Trophoblast cell (in vitro differentiated cells and primary cell): ENCODE results near the gene CEBPG.

ENCODE experiments used
- DNase-seq, 2 donors: peaks; one replicate each; pipeline ENCODE4 v3.0.0-alpha.2; 2016
- H2AFZ ChIP-seq: 2 replicates; pipeline ENCODE4 v1.6.1; 2013; ENCODE audit warnings: low read length, moderate library complexity, mild to moderate bottlenecking; ENCODE audit not compliant: insufficient read depth, poor library complexity
- H2AK5ac ChIP-seq: 2 replicates; pipeline ENCODE4 v1.6.1; 2013; ENCODE audit warnings: mild to moderate bottlenecking, low read length
- H2BK120ac ChIP-seq: 2 replicates; pipeline ENCODE4 v1.6.1; 2013; ENCODE audit warnings: low read length, mild to moderate bottlenecking, moderate library complexity; ENCODE audit not compliant: insufficient read depth, poor library complexity
- H2BK12ac ChIP-seq: 2 replicates; pipeline ENCODE4 v1.6.1; 2013; ENCODE audit warnings: mild to moderate bottlenecking, low read length, moderate library complexity
- H2BK5ac ChIP-seq: 2 replicates; pipeline ENCODE4 v1.6.1; 2013; ENCODE audit warnings: low read length, low read depth, moderate library complexity, mild to moderate bottlenecking; ENCODE audit not compliant: poor library complexity
- H3K14ac ChIP-seq: 2 replicates; pipeline ENCODE4 v1.6.1; 2013; ENCODE audit warnings: mild to moderate bottlenecking, low read length
- H3K18ac ChIP-seq: 2 replicates; pipeline ENCODE4 v1.6.1; 2013; ENCODE audit warnings: mild to moderate bottlenecking, low read length
- H3K23ac ChIP-seq: 2 replicates; pipeline ENCODE4 v1.6.1; 2013; ENCODE audit warnings: low read length
- H3K27ac ChIP-seq: 2 replicates; pipeline ENCODE4 v1.5.1; 2013; ENCODE audit warnings: low read depth, mild to moderate bottlenecking, inconsistent platforms, low read length, moderate library complexity
- H3K27me3 ChIP-seq: 2 replicates; pipeline ENCODE4 v1.6.1; 2013; ENCODE audit warnings: inconsistent platforms, mild to moderate bottlenecking, low read length, moderate library complexity; ENCODE audit not compliant: insufficient read depth
- H3K36me3 ChIP-seq, 2 experiments: 1 replicate in 1 of 2; 2 replicates in 1 of 2; pipeline ENCODE4 v1.6.1; 2013; ENCODE audit warnings: low read length in 2 of 2, mild to moderate bottlenecking in 2 of 2, moderate library complexity in 1 of 2; ENCODE audit not compliant: insufficient read depth in 2 of 2, control insufficient read depth in 1 of 2
- H3K4ac ChIP-seq: 2 replicates; pipeline ENCODE4 v1.6.1; 2013; ENCODE audit warnings: low read depth, mild to moderate bottlenecking, low read length, moderate library complexity
- H3K4me1 ChIP-seq, 2 experiments: 1 replicate in 1 of 2; 2 replicates in 1 of 2; pipeline ENCODE4 v1.6.1; 2013; ENCODE audit warnings: low read length in 2 of 2, mild to moderate bottlenecking in 2 of 2, moderate library complexity in 1 of 2; ENCODE audit not compliant: insufficient read depth in 2 of 2, control insufficient read depth in 1 of 2
- H3K4me2 ChIP-seq: 2 replicates; pipeline ENCODE4 v1.6.1; 2013; ENCODE audit warnings: inconsistent platforms, mild to moderate bottlenecking, low read length, moderate library complexity
- H3K4me3 ChIP-seq: 2 replicates; pipeline ENCODE4 v1.5.1; 2013; ENCODE audit warnings: mild to moderate bottlenecking, low read depth, low read length, inconsistent platforms
- H3K79me1 ChIP-seq: one replicate; pipeline ENCODE4 v1.6.1; 2013; ENCODE audit warnings: low read length
- H3K79me2 ChIP-seq: 2 replicates; pipeline ENCODE4 v1.6.1; 2013; ENCODE audit warnings: low read length, mild to moderate bottlenecking; ENCODE audit not compliant: control insufficient read depth, insufficient read depth, poor library complexity
- H3K9ac ChIP-seq: 2 replicates; pipeline ENCODE4 v1.6.1; 2013; ENCODE audit warnings: mild to moderate bottlenecking, low read length
- H3K9me3 ChIP-seq: 2 replicates; pipeline ENCODE4 v1.6.1; 2013; ENCODE audit warnings: low read depth, mild to moderate bottlenecking, control low read depth, inconsistent platforms, low read length; ENCODE audit not compliant: insufficient read depth
- H4K12ac ChIP-seq: 2 replicates; pipeline ENCODE4 v1.6.1; 2013; ENCODE audit warnings: low read depth, mild to moderate bottlenecking, low read length, moderate library complexity
- H4K8ac ChIP-seq: 2 replicates; pipeline ENCODE4 v1.6.1; 2013; ENCODE audit warnings: low read depth, mild to moderate bottlenecking, low read length, moderate library complexity
- H4K91ac ChIP-seq: one replicate; pipeline ENCODE4 v1.6.1; 2013; ENCODE audit warnings: low read depth, mild to moderate bottlenecking, low read length, moderate library complexity
- WGBS: extraction: QIAGEN DNeasy Blood & Tissue Kit; methylation state at CpG from one replicate; pipeline ENCODE4 v1.1.7; 2013; ENCODE audit warnings: missing lambda C conversion rate; ENCODE audit not compliant: insufficient read length, insufficient coverage; ENCODE audit errors: extremely low coverage; 5-methylcytosine and 5-hydroxymethylcytosine counted together

The CEBPG gene

GRCh38 chr19:33343301-33343700 lies 30.2 kb upstream of the CEBPG start:
- H2BK12ac ChIP-seq = no peak overlapping the region

DNA sequence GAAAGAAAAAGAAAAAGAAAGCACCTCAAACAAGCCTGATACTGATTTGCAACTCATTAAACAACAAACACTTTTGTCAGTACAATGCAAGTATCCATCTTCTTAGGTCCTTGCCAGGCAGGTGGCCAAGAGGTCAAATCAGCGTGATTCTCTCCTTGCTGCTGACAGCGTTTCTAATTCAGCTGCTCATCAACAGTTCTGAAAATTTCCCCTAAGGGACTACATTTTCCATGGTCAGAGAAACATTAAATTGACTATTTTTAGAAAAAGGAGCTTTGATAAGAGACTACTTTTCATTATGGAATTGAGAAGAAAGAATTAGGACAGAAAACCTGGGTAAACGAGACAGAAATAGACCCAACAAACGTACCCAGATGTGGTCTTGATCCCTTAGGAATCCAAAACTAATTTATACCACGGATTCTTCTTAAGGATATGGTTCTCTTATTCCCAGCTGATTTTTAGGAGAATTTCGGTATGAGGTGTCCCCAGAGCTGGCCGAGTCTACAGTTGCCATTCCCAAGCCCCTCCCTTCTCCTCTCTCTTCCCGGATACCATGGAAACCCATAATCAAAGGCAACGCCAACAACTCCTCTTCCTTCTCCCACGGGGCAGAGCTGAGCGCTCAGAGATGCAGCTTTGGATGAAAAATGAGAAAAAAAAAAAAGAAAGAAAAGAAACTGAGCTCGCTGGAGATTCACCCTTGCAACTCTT lies 29.5 kb upstream of the CEBPG start:
- Histone ChIP-seq H3K79me2 (no peaks in the 10 kb centered on the region), H3K4me1 (no peaks in the 10 kb centered on the region), H3K4me2 (no peak overlapping the region), H3K4ac (no peak overlapping the region), H3K36me3 (no peaks in the 10 kb centered on the region), H3K27ac (no peak overlapping the region), H3K79me1 (no peaks in the 10 kb centered on the region), H3K4me3 (no peak overlapping the region), H3K18ac (no peak overlapping the region), H2AFZ (no peak overlapping the region), H2BK120ac (no peak overlapping the region), H3K27me3 (no peaks in the 10 kb centered on the region), H2BK5ac (no peak overlapping the region), H3K14ac (no peak overlapping the region), H2BK12ac (no peak overlapping the region), H3K23ac (no peak overlapping the region), H4K12ac (no peak overlapping the region), H3K9ac (no peak overlapping the region), H2AK5ac (no peak overlapping the region), H3K9me3 (no peaks in the 10 kb centered on the region), H4K91ac (no peak overlapping the region), H4K8ac (no peak overlapping the region)
- no CpG with 5 or more reads among the region's 12 CpGs for WGBS
- DNase-seq = no peak

More at GRCh38 chr19:33343301-33343700, 30.2 kb upstream of the CEBPG start:
- Histone ChIP-seq H4K91ac (no peak overlapping the region), H4K8ac (no peak overlapping the region), H3K79me2 (no peaks in the 10 kb centered on the region), H3K4ac (no peak overlapping the region), H3K14ac (no peak overlapping the region), H3K9ac (no peak overlapping the region), H3K27ac (no peak overlapping the region), H2AK5ac (no peak overlapping the region), H3K36me3 (no peaks in the 10 kb centered on the region), H3K27me3 (no peaks in the 10 kb centered on the region), H2BK5ac (no peak overlapping the region), H3K9me3 (no peaks in the 10 kb centered on the region), H3K23ac (no peak overlapping the region), H3K18ac (no peak overlapping the region), H4K12ac (no peak overlapping the region), H3K4me3 (no peak overlapping the region), H3K4me1 (no peaks in the 10 kb centered on the region), H2BK120ac (no peak overlapping the region), H3K79me1 (no peaks in the 10 kb centered on the region), H3K4me2 (no peak overlapping the region), H2AFZ (no peak overlapping the region)
- no peak for DNase-seq
- no CpG with 5 or more reads among the region's 2 CpGs for WGBS

DNA sequence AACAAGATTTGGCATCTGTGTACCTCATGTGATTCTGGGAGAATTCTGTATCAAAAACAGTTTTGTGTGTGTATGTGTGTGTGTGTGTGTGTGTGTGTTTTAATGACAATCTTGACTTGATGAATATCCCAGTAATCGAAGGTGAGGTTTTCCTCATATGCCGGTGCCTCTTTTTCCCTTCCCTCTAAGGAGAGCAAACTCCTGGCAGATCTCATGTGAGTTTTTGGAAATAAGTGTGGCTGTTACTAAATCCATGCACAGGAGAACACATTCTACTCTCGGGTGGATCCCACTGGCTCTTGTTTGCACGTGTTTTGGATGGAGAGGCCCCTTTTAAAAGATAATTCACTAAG lies 29.0 kb upstream of the CEBPG start:
- H4K12ac ChIP-seq = no peak overlapping the region
- H3K14ac ChIP-seq = no peak overlapping the region
- H4K8ac ChIP-seq = no peak overlapping the region
- no peak overlapping the region for H3K4me2 ChIP-seq
- no peaks in the 10 kb centered on the region for H3K9me3 ChIP-seq
- H3K4me3 ChIP-seq = no peak overlapping the region
- H2AK5ac ChIP-seq = no peak overlapping the region
- H3K4me1 ChIP-seq = no peaks in the 10 kb centered on the region
- H3K79me2 ChIP-seq = no peaks in the 10 kb centered on the region
- H3K23ac ChIP-seq = no peak overlapping the region
- no peak overlapping the region for H4K91ac ChIP-seq
- H2BK12ac ChIP-seq = no peak overlapping the region
- no peak overlapping the region for H2AFZ ChIP-seq
- WGBS = no CpG with 5 or more reads among the region's 4 CpGs
- H2BK120ac ChIP-seq = no peak overlapping the region
- no peaks in the 10 kb centered on the region for H3K79me1 ChIP-seq
- no peak overlapping the region for H2BK5ac ChIP-seq
- no peak overlapping the region for H3K4ac ChIP-seq
- no peak overlapping the region for H3K18ac ChIP-seq
- DNase-seq = no peak
- H3K9ac ChIP-seq = no peak overlapping the region
- H3K27me3 ChIP-seq = no peaks in the 10 kb centered on the region
- H3K27ac ChIP-seq = no peak overlapping the region
- no peaks in the 10 kb centered on the region for H3K36me3 ChIP-seq

GRCh38 chr19:33345163-33345562 lies 28.3 kb upstream of the CEBPG start:
- no peak overlapping the region for H3K4me3 ChIP-seq
- no peak for DNase-seq
- no peak overlapping the region for H3K27ac ChIP-seq
- no peak overlapping the region for H3K4me2 ChIP-seq
- no peak overlapping the region for H2BK12ac ChIP-seq
- no peak overlapping the region for H3K14ac ChIP-seq
- no peak overlapping the region for H2BK5ac ChIP-seq
- no peaks in the 10 kb centered on the region for H3K4me1 ChIP-seq
- H3K79me2 ChIP-seq = no peaks in the 10 kb centered on the region
- no peak overlapping the region for H3K9ac ChIP-seq
- H3K9me3 ChIP-seq = no peaks in the 10 kb centered on the region
- no peak overlapping the region for H3K4ac ChIP-seq
- no peak overlapping the region for H2AFZ ChIP-seq
- H2BK120ac ChIP-seq = no peak overlapping the region
- no peak overlapping the region for H3K18ac ChIP-seq
- no peaks in the 10 kb centered on the region for H3K27me3 ChIP-seq
- H3K23ac ChIP-seq = no peak overlapping the region
- no peak overlapping the region for H4K91ac ChIP-seq
- H4K12ac ChIP-seq = no peak overlapping the region
- no CpG with 5 or more reads among the region's 6 CpGs for WGBS
- H2AK5ac ChIP-seq = no peak overlapping the region
- H3K79me1 ChIP-seq = no peaks in the 10 kb centered on the region
- H3K36me3 ChIP-seq = no peaks in the 10 kb centered on the region
- no peak overlapping the region for H4K8ac ChIP-seq
